WTC11 (cell line): ENCODE data around the gene ZNF567. TPM values are rescaled to one million over a fixed set of nuclear protein-coding genes. Genes with fewer than 3 reads are reported as not detected.

Experiments used
- ATAC-seq: fragments of 200-7000 bp; cut with Tn5 transposase; 2 replicates; pipeline ENCODE4 v1.10.0; 2021; ENCODE audit warnings: mild to moderate bottlenecking, moderate library complexity
- CTCF ChIA-PET: fragments of 300-600 bp; sonication (Branson Sonifier 250); formaldehyde crosslinking; loops from one replicate; lab custom pipeline; 2021; ENCODE audit warnings: antibody characterized with exemption; lab: Charles Lee
- POLR2A ChIA-PET: fragments of 350-600 bp; sonication (Branson Sonifier 250); formaldehyde crosslinking; loops from one replicate; lab custom pipeline; 2021; ENCODE audit warnings: antibody characterized with exemption; lab: Charles Lee
- DNase-seq: peaks from one replicate; pipeline ENCODE4 v3.0.0; 2021; ENCODE audit warnings: low spot score
- H3K27ac Mint-ChIP-seq: 2 replicates; pipeline ENCODE4 v1.8.0; 2021; ENCODE audit warnings: mixed read lengths
- H3K27me3 Mint-ChIP-seq: 2 replicates; pipeline ENCODE4 v1.8.0; 2021; ENCODE audit warnings: low read depth, mild to moderate bottlenecking, moderate library complexity, mixed read lengths
- H3K36me3 Mint-ChIP-seq: 2 replicates; pipeline ENCODE4 v1.8.0; 2021; ENCODE audit warnings: mixed read lengths
- H3K4me1 Mint-ChIP-seq: 2 replicates; pipeline ENCODE4 v1.8.0; 2022; ENCODE audit warnings: mixed read lengths
- H3K4me3 Mint-ChIP-seq: 2 replicates; pipeline ENCODE4 v1.8.0; 2021; ENCODE audit warnings: mild to moderate bottlenecking, moderate library complexity, mixed read lengths
- H3K9me3 Mint-ChIP-seq: 2 replicates; pipeline ENCODE4 v1.8.0; 2021; ENCODE audit warnings: mixed read lengths
- CBFB ChIP-seq: sonication (generic); formaldehyde crosslinking; IDR thresholded peaks from 2 replicates; pipeline ENCODE4 v1.8.1; 2022; ENCODE audit warnings: mild to moderate bottlenecking, low read depth, missing genetic modification reagents
- E2F5 ChIP-seq: sonication (generic); formaldehyde crosslinking; IDR thresholded peaks from 2 replicates; pipeline ENCODE4 v1.8.1; 2022; ENCODE audit warnings: mild to moderate bottlenecking, moderate library complexity, missing genetic modification reagents
- EMX1 ChIP-seq: fragments of 250-450 bp; sonication (Bioruptor Pico); IDR thresholded peaks from 2 replicates; pipeline ENCODE4 v1.8.0; 2021; ENCODE audit warnings: mild to moderate bottlenecking
- IRF2 ChIP-seq: sonication (generic); formaldehyde crosslinking; IDR thresholded peaks from 2 replicates; pipeline ENCODE4 v1.8.0; 2022; ENCODE audit warnings: low read depth, missing genetic modification reagents, borderline replicate concordance
- JUN ChIP-seq: sonication (generic); formaldehyde crosslinking; IDR thresholded peaks from 2 replicates; pipeline ENCODE4 v1.8.0; 2023; ENCODE audit warnings: mild to moderate bottlenecking, missing genetic modification reagents
- NR1H2 ChIP-seq: sonication (generic); formaldehyde crosslinking; IDR thresholded peaks from 2 replicates; pipeline ENCODE4 v1.9.0; 2021; ENCODE audit warnings: mild to moderate bottlenecking, moderate library complexity, missing genetic modification reagents
- NR2C2 ChIP-seq: sonication (generic); formaldehyde crosslinking; IDR thresholded peaks from 2 replicates; pipeline ENCODE4 v1.8.0; 2022; ENCODE audit warnings: mild to moderate bottlenecking, missing genetic modification reagents
- RELA ChIP-seq: sonication (generic); formaldehyde crosslinking; IDR thresholded peaks from 2 replicates; pipeline ENCODE4 v1.8.1; 2022; ENCODE audit warnings: missing genetic modification reagents, mild to moderate bottlenecking, borderline replicate concordance
- SMAD4 ChIP-seq: sonication (generic); formaldehyde crosslinking; IDR thresholded peaks from 2 replicates; pipeline ENCODE4 v1.8.0; 2022; ENCODE audit warnings: mild to moderate bottlenecking, missing genetic modification reagents
- SP1 ChIP-seq: sonication (generic); formaldehyde crosslinking; conservative IDR thresholded peaks from 2 replicates; pipeline ENCODE4 v1.8.1; 2022; ENCODE audit warnings: missing genetic modification reagents
- TEAD1 ChIP-seq: sonication (generic); formaldehyde crosslinking; IDR thresholded peaks from 2 replicates; pipeline ENCODE4 v1.8.0; 2022; ENCODE audit warnings: mild to moderate bottlenecking, missing genetic modification reagents
- USF2 ChIP-seq: sonication (generic); formaldehyde crosslinking; IDR thresholded peaks from 2 replicates; pipeline ENCODE4 v1.8.1; 2023; ENCODE audit warnings: mild to moderate bottlenecking, missing genetic modification reagents, moderate library complexity
- ZMAT4 ChIP-seq: fragments of 250-450 bp; sonication (Bioruptor Pico); IDR thresholded peaks from 2 replicates; pipeline ENCODE4 v1.9.0; 2021; ENCODE audit warnings: mild to moderate bottlenecking
- ZNF281 ChIP-seq: sonication (generic); formaldehyde crosslinking; IDR thresholded peaks from 2 replicates; pipeline ENCODE4 v1.8.0; 2023; ENCODE audit warnings: mild to moderate bottlenecking, missing genetic modification reagents
- ZNF423 ChIP-seq: fragments of 250-450 bp; sonication (Bioruptor Pico); IDR thresholded peaks from 2 replicates; pipeline ENCODE4 v2.1.2; 2022; ENCODE audit warnings: mild to moderate bottlenecking, moderate library complexity
- ZNF425 ChIP-seq: fragments of 250-450 bp; sonication (Bioruptor Pico); conservative IDR thresholded peaks from 2 replicates; pipeline ENCODE4 v1.9.0; 2021; ENCODE audit warnings: mild to moderate bottlenecking
- ZNF532 ChIP-seq: fragments of 250-450 bp; sonication (Bioruptor Pico); IDR thresholded peaks from 2 replicates; pipeline ENCODE4 v1.9.0; 2021; ENCODE audit warnings: mild to moderate bottlenecking, borderline replicate concordance
- total RNA-seq: library from RNA; stranded (reverse); gene quantifications from 3 replicates; pipeline ENCODE4 v1.2.3, GENCODE V29; 2021
- TF ChIP-seq, protein P1 (sequence below): fragments of 250-450 bp; sonication (Bioruptor Pico); IDR thresholded peaks from 2 replicates; pipeline ENCODE4 v2.1.2; 2022; ENCODE audit warnings: mild to moderate bottlenecking, moderate library complexity

Gene ZNF567
- total RNA-seq, 1 experiment from 2014 or later: 10.2 TPM

- ChIA-PET CTCF (no interaction called here), POLR2A (no interaction called here)
- Mint-ChIP-seq H3K27ac (no peak overlapping the region), H3K4me3 (no peak overlapping the region), H3K36me3 (peaks cover 82% of the 10 kb centered on the region), H3K27me3 (no peaks in the 10 kb centered on the region; the same call in 1 of the 2 replicates), H3K4me1 (no peaks in the 10 kb centered on the region), H3K9me3 (peaks cover 83% of the 10 kb centered on the region)
- TF ChIP-seq USF2 (no peak), IRF2 (CRISPR knock-in tag) (no peak), JUN (CRISPR knock-in tag) (no peak), E2F5 (CRISPR knock-in tag) (no peak), CBFB (CRISPR knock-in tag) (no peak)
- DNase-seq (no peak), ATAC-seq (no peak)
These were observed 48.4 kb upstream of the ZNF567 start for GRCh38 chr19:36638862-36639510.

- Mint-ChIP-seq H3K4me3 (no peak overlapping the region), H3K9me3 (peaks cover 54% of the 10 kb centered on the region), H3K36me3 (peaks cover 63% of the 10 kb centered on the region), H3K27me3 (no peaks in the 10 kb centered on the region), H3K27ac (no peak overlapping the region), H3K4me1 (no peaks in the 10 kb centered on the region)
- no peak for TF ChIP-seq ZNF423
- TF ChIP-seq SP1 (CRISPR knock-in tag): no peak
- TF ChIP-seq TEAD1 (CRISPR knock-in tag): no peak
- TF ChIP-seq EMX1 (CRISPR knock-in tag): no peak
- TF ChIP-seq NR2C2: no peak
- TF ChIP-seq ZNF425 (CRISPR knock-in tag): no peak
- no peak for TF ChIP-seq RELA (CRISPR knock-in tag)
- no peak for TF ChIP-seq SMAD4 (CRISPR knock-in tag)
- TF ChIP-seq, protein P1, sequence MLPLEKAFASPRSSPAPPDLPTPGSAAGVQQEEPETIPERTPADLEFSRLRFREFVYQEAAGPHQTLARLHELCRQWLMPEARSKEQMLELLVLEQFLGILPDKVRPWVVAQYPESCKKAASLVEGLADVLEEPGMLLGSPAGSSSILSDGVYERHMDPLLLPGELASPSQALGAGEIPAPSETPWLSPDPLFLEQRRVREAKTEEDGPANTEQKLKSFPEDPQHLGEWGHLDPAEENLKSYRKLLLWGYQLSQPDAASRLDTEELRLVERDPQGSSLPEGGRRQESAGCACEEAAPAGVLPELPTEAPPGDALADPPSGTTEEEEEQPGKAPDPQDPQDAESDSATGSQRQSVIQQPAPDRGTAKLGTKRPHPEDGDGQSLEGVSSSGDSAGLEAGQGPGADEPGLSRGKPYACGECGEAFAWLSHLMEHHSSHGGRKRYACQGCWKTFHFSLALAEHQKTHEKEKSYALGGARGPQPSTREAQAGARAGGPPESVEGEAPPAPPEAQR: no peak
- ChIA-PET CTCF (no interaction called here), POLR2A (no interaction called here)
- ATAC-seq (no peak), DNase-seq (no peak)
These were observed 40.7 kb upstream of the ZNF567 start for GRCh38 chr19:36646746-36647145.

GRCh38 chr19:36652958-36653357, 34.5 kb upstream of the ZNF567 start:
- POLR2A ChIA-PET: no interaction called here
- H3K36me3 Mint-ChIP-seq: peaks cover 65% of the 10 kb centered on the region
- DNase-seq: no peak
- CTCF ChIA-PET: no interaction called here
- no peak overlapping the region for H3K4me3 Mint-ChIP-seq
- no peaks in the 10 kb centered on the region for H3K27me3 Mint-ChIP-seq
- no peak overlapping the region for H3K27ac Mint-ChIP-seq
- peaks cover 44% of the 10 kb centered on the region for H3K9me3 Mint-ChIP-seq
- no peaks in the 10 kb centered on the region for H3K4me1 Mint-ChIP-seq
- no peak for ATAC-seq
- TF ChIP-seq NR1H2 (CRISPR knock-in tag) (no peak), ZNF281 (CRISPR knock-in tag) (no peak), ZMAT4 (CRISPR knock-in tag) (no peak), ZNF532 (CRISPR knock-in tag) (no peak)
